Fibroblast of pulmonary artery (primary cell): ENCODE data around the gene TES.

Source experiments
- DNase-seq: peaks from one replicate; pipeline ENCODE4 v3.0.0-alpha.2; 2010; ENCODE audit warnings: low read depth
- H3K4me3 ChIP-seq: replicated peaks from 2 replicates; pipeline ENCODE4 v1.5.1; 2011; ENCODE audit warnings: low read depth, mild to moderate bottlenecking, control low read depth, low read length, moderate library complexity
- TF ChIP-seq, protein P1 (sequence below): IDR thresholded peaks from 2 replicates; pipeline ENCODE4 v1.5.1; 2011; ENCODE audit warnings: mild to moderate bottlenecking, control low read depth, low read length, inconsistent platforms; ENCODE audit errors: missing control alignments

TES gene

GRCh38 chr7:116226664-116227063 lies 16.3 kb downstream of the TES start:
- DNase-seq, result no peak
- TF ChIP-seq, protein P1, sequence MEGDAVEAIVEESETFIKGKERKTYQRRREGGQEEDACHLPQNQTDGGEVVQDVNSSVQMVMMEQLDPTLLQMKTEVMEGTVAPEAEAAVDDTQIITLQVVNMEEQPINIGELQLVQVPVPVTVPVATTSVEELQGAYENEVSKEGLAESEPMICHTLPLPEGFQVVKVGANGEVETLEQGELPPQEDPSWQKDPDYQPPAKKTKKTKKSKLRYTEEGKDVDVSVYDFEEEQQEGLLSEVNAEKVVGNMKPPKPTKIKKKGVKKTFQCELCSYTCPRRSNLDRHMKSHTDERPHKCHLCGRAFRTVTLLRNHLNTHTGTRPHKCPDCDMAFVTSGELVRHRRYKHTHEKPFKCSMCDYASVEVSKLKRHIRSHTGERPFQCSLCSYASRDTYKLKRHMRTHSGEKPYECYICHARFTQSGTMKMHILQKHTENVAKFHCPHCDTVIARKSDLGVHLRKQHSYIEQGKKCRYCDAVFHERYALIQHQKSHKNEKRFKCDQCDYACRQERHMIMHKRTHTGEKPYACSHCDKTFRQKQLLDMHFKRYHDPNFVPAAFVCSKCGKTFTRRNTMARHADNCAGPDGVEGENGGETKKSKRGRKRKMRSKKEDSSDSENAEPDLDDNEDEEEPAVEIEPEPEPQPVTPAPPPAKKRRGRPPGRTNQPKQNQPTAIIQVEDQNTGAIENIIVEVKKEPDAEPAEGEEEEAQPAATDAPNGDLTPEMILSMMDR, result no peak
- no peak overlapping the region for H3K4me3 ChIP-seq

GRCh38 chr7:116227678-116228239 lies 17.4 kb downstream of the TES start:
- no peak overlapping the region for H3K4me3 ChIP-seq
- TF ChIP-seq, protein P1, result no peak
- peak; percentile 78 for DNase-seq

- no peak for DNase-seq
- no peak overlapping the region for H3K4me3 ChIP-seq
- TF ChIP-seq, protein P1, result no peak
Observed at GRCh38 chr7:116228241-116228640, 17.9 kb downstream of the TES start.

- no peak overlapping the region for H3K4me3 ChIP-seq
- no peak for DNase-seq
- TF ChIP-seq, protein P1, result no peak
Observed at GRCh38 chr7:116229366-116229765, 19.0 kb downstream of the TES start.

GRCh38 chr7:116230191-116231005 lies 20.1 kb downstream of the TES start:
- DNase-seq, result no peak
- H3K4me3 ChIP-seq, result no peak overlapping the region
- TF ChIP-seq, protein P1, result no peak

- TF ChIP-seq, protein P1, result no peak
- no peak overlapping the region for H3K4me3 ChIP-seq
- DNase-seq, result no peak
Observed at GRCh38 chr7:116231543-116231942, 21.2 kb downstream of the TES start.

DNA sequence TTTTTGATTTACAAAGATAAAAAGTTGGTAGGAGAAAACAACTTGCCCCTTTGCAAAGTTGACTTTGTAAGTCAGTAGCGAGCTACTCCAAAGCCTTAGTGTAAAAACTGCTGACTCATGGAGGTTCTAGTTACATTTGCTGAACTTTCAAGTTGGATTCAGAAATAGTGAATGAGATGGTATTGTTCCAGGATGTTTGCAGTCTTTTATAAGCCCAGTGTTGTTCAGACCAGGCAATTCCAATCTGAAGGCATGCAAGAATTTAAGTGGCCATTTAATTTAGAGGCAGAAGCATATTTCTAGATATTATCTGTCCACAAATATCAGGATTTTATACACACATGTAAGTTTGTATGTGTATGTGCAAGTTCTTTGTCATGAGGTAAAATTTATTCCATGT lies 21.6 kb downstream of the TES start:
- TF ChIP-seq, protein P1, result no peak
- H3K4me3 ChIP-seq, result no peak overlapping the region
- peak; percentile 64 for DNase-seq
